Heart left ventricle (tissue), 13 donors: ENCODE data around the gene NLGN4X.

Experiments used
- POLR2A ChIP-seq, 2 donors: fragments of 450-650 bp; IDR thresholded peaks; one replicate each; pipeline ENCODE4 v1.6.1; 2017; ENCODE audit warnings: antibody characterized with exemption in 2 of 2, mild to moderate bottlenecking in 2 of 2, moderate library complexity in 2 of 2
- TF ChIP-seq, protein P1 (sequence below), 12 donors: fragments of 200-600 bp; sonication (generic) in 4 of 12; IDR thresholded peaks; one replicate each; pipeline versions ENCODE4 v1.5.0 to v1.8.0; 2018 to 2022; ENCODE audit warnings: antibody characterized with exemption in 12 of 12, mild to moderate bottlenecking in 5 of 12
- donor health status: ischemic (EF 13 %, LVEDD 7.1; RV severe dilation, severe dysfunction).
- donor health status: DM: no; HTN: yes; CAD: no.
- donor health status: DM: no; HTN: no; CAD: no.
- donor health status: ischemic (EF 25% LVEDD 6.9; RV normal size, moderate dysfunction).
- donor health status: ischemic (EF 25% LVEDD 5.7; RV mildly dilated, moderate dysfunction).
- donor health status: ischemic (EF 35%, LVEDD 5.7; RV mildly dilated, moderate dysfunction).
- donor health status: nonischemic (EF 11% LVEDD 7.7; RV severe dilation, severe dysfunction).
- donor health status: DM: yes; HTN: yes; CAD: no.
- donor health status: PGD.
- donor health status: ischemic (EF 29% LVEDD 5.4; RV normal size, mild dysfunction).
- donor health status: nonischemic (EF 23%, LVEDD 6.1; RV moderate dilation, normal function).

DNA sequence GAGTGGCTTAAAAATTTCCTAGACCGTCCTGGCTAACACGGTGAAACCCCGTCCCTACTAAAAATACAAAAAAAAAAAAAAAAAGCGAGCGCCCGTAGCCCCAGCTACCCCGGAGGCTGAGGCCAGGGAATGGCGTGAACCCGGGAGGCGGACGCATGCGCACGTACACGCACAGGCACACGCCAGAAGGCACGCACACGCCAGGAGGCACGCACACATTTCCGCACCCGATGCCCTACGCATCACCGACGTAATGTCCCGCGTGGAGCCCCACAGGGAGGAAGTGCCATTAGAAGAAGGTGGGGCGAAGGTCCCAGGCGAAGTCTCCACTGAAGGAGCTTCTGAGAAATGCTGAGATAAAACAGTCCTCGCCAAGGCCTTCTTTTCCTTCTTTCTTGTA, 41.4 kb downstream of the NLGN4X start:
- TF ChIP-seq, protein P1, sequence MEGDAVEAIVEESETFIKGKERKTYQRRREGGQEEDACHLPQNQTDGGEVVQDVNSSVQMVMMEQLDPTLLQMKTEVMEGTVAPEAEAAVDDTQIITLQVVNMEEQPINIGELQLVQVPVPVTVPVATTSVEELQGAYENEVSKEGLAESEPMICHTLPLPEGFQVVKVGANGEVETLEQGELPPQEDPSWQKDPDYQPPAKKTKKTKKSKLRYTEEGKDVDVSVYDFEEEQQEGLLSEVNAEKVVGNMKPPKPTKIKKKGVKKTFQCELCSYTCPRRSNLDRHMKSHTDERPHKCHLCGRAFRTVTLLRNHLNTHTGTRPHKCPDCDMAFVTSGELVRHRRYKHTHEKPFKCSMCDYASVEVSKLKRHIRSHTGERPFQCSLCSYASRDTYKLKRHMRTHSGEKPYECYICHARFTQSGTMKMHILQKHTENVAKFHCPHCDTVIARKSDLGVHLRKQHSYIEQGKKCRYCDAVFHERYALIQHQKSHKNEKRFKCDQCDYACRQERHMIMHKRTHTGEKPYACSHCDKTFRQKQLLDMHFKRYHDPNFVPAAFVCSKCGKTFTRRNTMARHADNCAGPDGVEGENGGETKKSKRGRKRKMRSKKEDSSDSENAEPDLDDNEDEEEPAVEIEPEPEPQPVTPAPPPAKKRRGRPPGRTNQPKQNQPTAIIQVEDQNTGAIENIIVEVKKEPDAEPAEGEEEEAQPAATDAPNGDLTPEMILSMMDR (IDR thresholded peaks at IDR 0.05), result no peak
- no peak for TF ChIP-seq POLR2A (IDR thresholded peaks at IDR 0.05)
